H9 (cell line): ENCODE data around the gene GJB5. TPM values are rescaled to one million over a fixed set of nuclear protein-coding genes. Genes with fewer than 3 reads are reported as not detected.

Experiments used
- DNase-seq: peaks from one replicate; pipeline ENCODE4 v3.0.0-alpha.2; 2017
- H2AFZ ChIP-seq: one replicate; pipeline ENCODE4 v1.6.1; 2013; ENCODE audit warnings: mild to moderate bottlenecking, low read length, control low read depth, moderate library complexity
- H2AK5ac ChIP-seq: 2 replicates; pipeline ENCODE4 v1.6.1; 2013; ENCODE audit warnings: low read length, control low read depth, mixed read lengths; ENCODE audit not compliant: insufficient read length
- H2BK120ac ChIP-seq: one replicate; pipeline ENCODE4 v1.6.1; 2013; ENCODE audit warnings: low read depth, mild to moderate bottlenecking, low read length, control low read depth, inconsistent platforms; ENCODE audit not compliant: poor library complexity, severe bottlenecking
- H2BK12ac ChIP-seq: 2 replicates; pipeline ENCODE4 v1.6.1; 2013; ENCODE audit warnings: low read length, control low read depth, mixed read lengths, low read depth; ENCODE audit not compliant: insufficient read length
- H2BK15ac ChIP-seq: 2 replicates; pipeline ENCODE4 v1.6.1; 2013; ENCODE audit warnings: low read depth, low read length, control low read depth
- H2BK20ac ChIP-seq: one replicate; pipeline ENCODE4 v1.6.1; 2013; ENCODE audit warnings: low read depth, mild to moderate bottlenecking, low read length, control low read depth, inconsistent platforms; ENCODE audit not compliant: poor library complexity, severe bottlenecking
- H2BK5ac ChIP-seq: 2 replicates; pipeline ENCODE4 v1.6.1; 2013; ENCODE audit warnings: low read length, control low read depth, mixed read lengths; ENCODE audit not compliant: insufficient read length
- H3K14ac ChIP-seq: 2 replicates; pipeline ENCODE4 v1.6.1; 2013; ENCODE audit warnings: low read length, control low read depth; ENCODE audit not compliant: insufficient read depth
- H3K18ac ChIP-seq: 2 replicates; pipeline ENCODE4 v1.6.1; 2013; ENCODE audit warnings: low read depth, mild to moderate bottlenecking, mixed read lengths, low read length, control low read depth; ENCODE audit not compliant: insufficient read length
- H3K23ac ChIP-seq: 2 replicates; pipeline ENCODE4 v1.6.1; 2013; ENCODE audit warnings: low read length, control low read depth, mixed read lengths, low read depth; ENCODE audit not compliant: insufficient read length
- H3K23me2 ChIP-seq: 2 replicates; pipeline ENCODE4 v1.6.1; 2013; ENCODE audit warnings: low read depth, mild to moderate bottlenecking, mixed read lengths, low read length, control low read depth; ENCODE audit not compliant: insufficient read length, poor library complexity, severe bottlenecking
- H3K27ac ChIP-seq: 2 replicates; pipeline ENCODE4 v1.5.1; 2013; ENCODE audit warnings: low read length, control low read depth, mixed read lengths, low read depth; ENCODE audit not compliant: insufficient read length
- H3K27me3 ChIP-seq: 2 replicates; pipeline ENCODE4 v1.6.1; 2013; ENCODE audit warnings: low read length, control low read depth, inconsistent platforms; ENCODE audit not compliant: insufficient read depth
- H3K4ac ChIP-seq: 2 replicates; pipeline ENCODE4 v1.6.1; 2013; ENCODE audit warnings: low read depth, mild to moderate bottlenecking, control low read depth, inconsistent platforms, low read length, moderate library complexity
- H3K4me1 ChIP-seq: 2 replicates; pipeline ENCODE4 v1.6.1; 2013; ENCODE audit warnings: low read length, control low read depth, inconsistent platforms; ENCODE audit not compliant: insufficient read depth
- H3K4me2 ChIP-seq: 2 replicates; pipeline ENCODE4 v1.6.1; 2013; ENCODE audit warnings: low read length, control low read depth, mixed read lengths; ENCODE audit not compliant: insufficient read length, insufficient read depth
- H3K56ac ChIP-seq: 2 replicates; pipeline ENCODE4 v1.6.1; 2013; ENCODE audit warnings: low read depth, mild to moderate bottlenecking, mixed read lengths, low read length, control low read depth; ENCODE audit not compliant: insufficient read length
- H3K79me1 ChIP-seq: 2 replicates; pipeline ENCODE4 v1.6.1; 2013; ENCODE audit warnings: low read depth, mild to moderate bottlenecking, moderate library complexity, low read length, control low read depth, inconsistent platforms; ENCODE audit not compliant: insufficient read depth, poor library complexity, severe bottlenecking
- H3K79me2 ChIP-seq: 2 replicates; pipeline ENCODE4 v1.6.1; 2013; ENCODE audit warnings: low read length, control low read depth, inconsistent platforms; ENCODE audit not compliant: insufficient read depth
- H3K9ac ChIP-seq: 2 replicates; pipeline ENCODE4 v1.6.1; 2013; ENCODE audit warnings: low read length, control low read depth, mixed read lengths; ENCODE audit not compliant: insufficient read length; ENCODE audit errors: extremely low read depth
- H3K9me3 ChIP-seq: one replicate; pipeline ENCODE4 v1.6.1; 2013; ENCODE audit warnings: low read depth, low read length, inconsistent platforms; ENCODE audit not compliant: control insufficient read depth
- H3T11ph ChIP-seq: one replicate; pipeline ENCODE4 v1.6.1; 2013; ENCODE audit warnings: mild to moderate bottlenecking, low read length, control low read depth, inconsistent platforms
- H4K20me1 ChIP-seq: one replicate; pipeline ENCODE4 v1.6.1; 2013; ENCODE audit not compliant: control insufficient read depth, insufficient read length, insufficient read depth
- H4K5ac ChIP-seq: 2 replicates; pipeline ENCODE4 v1.6.1; 2013; ENCODE audit warnings: low read depth, mild to moderate bottlenecking, mixed read lengths, low read length, control low read depth; ENCODE audit not compliant: insufficient read length
- H4K8ac ChIP-seq: replicated peaks from 2 replicates; pipeline ENCODE4 v1.6.1; 2013; ENCODE audit warnings: low read length, control low read depth, mixed read lengths, low read depth; ENCODE audit not compliant: insufficient read length
- H4K91ac ChIP-seq: 2 replicates; pipeline ENCODE4 v1.6.1; 2013; ENCODE audit warnings: low read depth, mild to moderate bottlenecking, moderate library complexity, mixed read lengths, low read length, control low read depth; ENCODE audit not compliant: insufficient read length
- H3K27ac Mint-ChIP-seq, 3 experiments: 2 replicates in 2 of 3; 3 replicates in 1 of 3; pipeline ENCODE4 v1.8.0; 2020 to 2021; ENCODE audit warnings: mixed read lengths in 3 of 3, mild to moderate bottlenecking in 1 of 3, moderate library complexity in 1 of 3
- H3K27me3 Mint-ChIP-seq: 2 replicates; pipeline ENCODE4 v1.8.0; 2021; ENCODE audit warnings: low read depth, mild to moderate bottlenecking, moderate library complexity, mixed read lengths
- H3K36me3 Mint-ChIP-seq, 3 experiments: 2 replicates in 2 of 3; 3 replicates in 1 of 3; pipeline ENCODE4 v1.8.0; 2020 to 2021; ENCODE audit warnings: low read depth in 3 of 3, mixed read lengths in 3 of 3; ENCODE audit not compliant: insufficient read depth in 1 of 3
- H3K4me1 Mint-ChIP-seq, 2 experiments: 2 replicates each; pipeline ENCODE4 v1.8.0; 2020; ENCODE audit warnings: mixed read lengths in 2 of 2
- H3K4me3 Mint-ChIP-seq, 2 experiments: 2 replicates in 1 of 2; 3 replicates in 1 of 2; pipeline ENCODE4 v1.8.0; 2020 to 2021; ENCODE audit warnings: mild to moderate bottlenecking in 2 of 2, mixed read lengths in 2 of 2, moderate library complexity in 1 of 2
- H3K9me3 Mint-ChIP-seq, 2 experiments: 2 replicates in 1 of 2; 3 replicates in 1 of 2; pipeline ENCODE4 v1.8.0; 2020; ENCODE audit warnings: mild to moderate bottlenecking in 2 of 2, mixed read lengths in 2 of 2, moderate library complexity in 1 of 2
- CTCF ChIP-seq: fragments of 200-600 bp; sonication (generic); conservative IDR thresholded peaks from 3 replicates; pipeline ENCODE4 v1.8.0; 2021; ENCODE audit warnings: antibody characterized with exemption, mild to moderate bottlenecking
- WGBS: extraction: QIAGEN DNeasy Blood & Tissue Kit; methylation state at CpG from one replicate; pipeline ENCODE4 v1.1.7; 2013; ENCODE audit warnings: missing lambda C conversion rate, low lambda C conversion rate, mixed read lengths; ENCODE audit not compliant: insufficient read length; ENCODE audit errors: extremely low coverage; 5-methylcytosine and 5-hydroxymethylcytosine counted together
- total RNA-seq: library from RNA; stranded (reverse); gene quantifications from 2 replicates; pipeline ENCODE4 v1.2.1, GENCODE V29; 2021

The GJB5 gene
- total RNA-seq, 1 experiment from 2014 or later: 0.22 TPM

- Mint-ChIP-seq H3K4me3 (no peak overlapping the region), H3K9me3 (no peaks in the 10 kb centered on the region), H3K27ac (no peak overlapping the region), H3K4me1 (peaks cover 0 to 3% of the 10 kb centered on the region in 2 experiments; a peak in 1 of 4 replicates), H3K36me3 (no peaks in the 10 kb centered on the region; a peak in 1 of 7 replicates), H3K27me3 (peaks cover 13% of the 10 kb centered on the region)
- Histone ChIP-seq H4K8ac (no peak overlapping the region), H2AK5ac (no peak overlapping the region), H4K91ac (no peak overlapping the region), H2BK12ac (no peak overlapping the region), H3K27me3 (no peaks in the 10 kb centered on the region; the same call in 1 of the 2 replicates), H3K9ac (no peak overlapping the region), H3K18ac (no peak overlapping the region), H3K27ac (no peak overlapping the region), H3K4me1 (no peaks in the 10 kb centered on the region), H2BK15ac (no peak overlapping the region), H2AFZ (no peak overlapping the region), H3K23me2 (no peaks in the 10 kb centered on the region), H3K14ac (no peak overlapping the region), H3K4ac (no peak overlapping the region), H3K4me2 (no peak overlapping the region), H3K9me3 (no peaks in the 10 kb centered on the region), H3K56ac (no peak overlapping the region), H3K23ac (no peak overlapping the region), H3K79me2 (no peaks in the 10 kb centered on the region), H4K5ac (no peak overlapping the region), H2BK120ac (no peak overlapping the region), H2BK5ac (no peak overlapping the region), H4K20me1 (no peaks in the 10 kb centered on the region), H2BK20ac (no peak overlapping the region), H3K79me1 (no peaks in the 10 kb centered on the region), H3T11ph (no peak overlapping the region)
- no CpG with 5 or more reads among the region's 7 CpGs for WGBS
- DNase-seq: no peak
- no peak for TF ChIP-seq CTCF
Measured at GRCh38 chr1:34712007-34712688, 42.7 kb upstream of the GJB5 start.
